ENCODE data around the gene SPON1. TPM values are rescaled to one million over a fixed set of nuclear protein-coding genes. Genes with fewer than 3 reads are reported as not detected.
A peak's percentile ranks its signal among the peaks of the same experiment; 100 is the strongest.

Gene SPON1
- total RNA-seq, 6 donors from 2014 or later = 12.6 to 68.9 (median 56.3) TPM

DNA sequence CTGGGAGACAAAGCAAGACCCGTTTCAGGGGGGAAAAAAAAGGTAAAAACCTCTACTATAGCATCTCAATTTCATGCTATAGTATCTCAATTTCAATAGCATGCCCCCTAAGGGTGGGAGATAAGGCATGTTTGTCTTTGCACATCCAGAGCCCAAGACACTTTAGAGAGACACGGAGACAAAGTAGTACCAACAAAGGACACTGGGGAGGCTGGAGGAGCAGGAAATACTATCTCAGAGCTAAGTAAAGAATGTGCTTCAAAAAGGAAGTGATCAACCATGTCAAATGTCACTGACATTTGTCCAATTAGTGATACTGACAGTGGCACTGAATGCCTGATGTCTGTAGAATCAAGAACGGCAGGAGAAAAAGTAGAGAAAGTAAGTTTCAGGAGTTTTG is 327.9 kb downstream of the SPON1 start:
- Histone ChIP-seq H3K27ac (no peak overlapping the region), H3K9me3 (no peaks in the 10 kb centered on the region), H3K4me3 (no peak overlapping the region), H3K36me3 (peaks cover 0 to 9% (median 0%) of the 10 kb centered on the region in 4 donors), H3K27me3 (no peaks in the 10 kb centered on the region), H3K4me1 (no peaks in the 10 kb centered on the region)
- DNase-seq (no peak), ATAC-seq (ENCODE audit: low FRiP score in 2 of 2) (no peak)
- 78% methylated on average over 3 of the region's 3 CpGs for WGBS, 2 donors
- no peak for TF ChIP-seq POLR2A (IDR thresholded peaks at IDR 0.05)
- TF ChIP-seq, protein P1, sequence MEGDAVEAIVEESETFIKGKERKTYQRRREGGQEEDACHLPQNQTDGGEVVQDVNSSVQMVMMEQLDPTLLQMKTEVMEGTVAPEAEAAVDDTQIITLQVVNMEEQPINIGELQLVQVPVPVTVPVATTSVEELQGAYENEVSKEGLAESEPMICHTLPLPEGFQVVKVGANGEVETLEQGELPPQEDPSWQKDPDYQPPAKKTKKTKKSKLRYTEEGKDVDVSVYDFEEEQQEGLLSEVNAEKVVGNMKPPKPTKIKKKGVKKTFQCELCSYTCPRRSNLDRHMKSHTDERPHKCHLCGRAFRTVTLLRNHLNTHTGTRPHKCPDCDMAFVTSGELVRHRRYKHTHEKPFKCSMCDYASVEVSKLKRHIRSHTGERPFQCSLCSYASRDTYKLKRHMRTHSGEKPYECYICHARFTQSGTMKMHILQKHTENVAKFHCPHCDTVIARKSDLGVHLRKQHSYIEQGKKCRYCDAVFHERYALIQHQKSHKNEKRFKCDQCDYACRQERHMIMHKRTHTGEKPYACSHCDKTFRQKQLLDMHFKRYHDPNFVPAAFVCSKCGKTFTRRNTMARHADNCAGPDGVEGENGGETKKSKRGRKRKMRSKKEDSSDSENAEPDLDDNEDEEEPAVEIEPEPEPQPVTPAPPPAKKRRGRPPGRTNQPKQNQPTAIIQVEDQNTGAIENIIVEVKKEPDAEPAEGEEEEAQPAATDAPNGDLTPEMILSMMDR (IDR thresholded peaks at IDR 0.05) = no peak
- TF ChIP-seq POLR2AphosphoS5 (IDR thresholded peaks at IDR 0.05) = no peak
- no peak for TF ChIP-seq EP300 (IDR thresholded peaks at IDR 0.05)

DNA sequence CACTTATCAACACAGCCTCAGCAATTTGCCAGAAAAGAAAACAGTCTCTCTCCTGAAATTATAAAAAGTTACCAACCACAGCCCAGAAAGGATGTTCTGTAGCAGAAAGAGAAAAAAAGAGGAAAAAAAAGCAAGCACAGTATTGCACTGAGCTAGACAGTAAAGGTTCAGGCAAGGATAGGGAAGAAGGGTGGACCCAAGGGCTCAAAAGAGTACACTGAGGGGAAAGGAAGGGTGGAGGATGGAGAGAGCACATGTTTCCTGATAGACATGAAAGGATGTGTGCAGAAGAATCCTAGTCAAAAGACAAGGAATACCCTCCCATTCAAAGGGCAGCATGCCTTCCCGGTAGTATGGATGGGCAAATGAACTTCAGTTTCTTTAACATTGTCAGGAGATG is 337.4 kb downstream of the SPON1 start:
- ATAC-seq (ENCODE audit: low FRiP score in 2 of 2) = peak in 1 of 2 donors; percentile 44
- no peaks in the 10 kb centered on the region for H3K9me3 ChIP-seq

DNA sequence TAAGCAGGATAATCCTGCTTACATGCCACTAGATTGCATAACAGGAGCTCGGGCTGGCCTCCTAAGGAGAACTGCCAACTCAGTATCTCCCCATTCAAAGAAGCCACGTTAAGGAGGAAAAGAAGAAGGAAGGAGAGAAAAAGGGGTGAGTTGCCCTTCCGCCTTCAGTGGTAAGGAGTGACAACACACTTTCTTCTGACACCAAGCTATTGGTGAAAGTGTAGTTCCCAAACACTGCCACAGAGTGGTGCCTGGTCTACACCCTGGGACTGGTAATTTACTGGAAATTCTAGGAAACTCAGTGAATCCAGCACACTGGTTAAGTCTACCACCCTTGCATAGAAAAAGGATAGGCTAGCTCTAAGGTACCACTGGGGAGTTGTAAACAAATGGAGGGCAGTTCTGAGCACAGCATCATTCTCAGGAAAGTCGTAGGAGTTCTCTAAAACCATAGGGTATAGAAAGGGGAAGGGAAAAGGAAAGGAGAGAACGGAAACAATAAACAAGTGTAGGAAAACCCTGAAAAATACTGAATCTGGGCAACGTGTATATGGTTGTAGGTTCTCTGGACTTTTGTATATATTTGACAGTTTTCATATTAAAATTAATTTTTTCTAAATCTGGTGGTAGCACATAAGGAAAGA is 338.3 kb downstream of the SPON1 start:
- Histone ChIP-seq H3K27ac (no peak overlapping the region), H3K27me3 (no peaks in the 10 kb centered on the region), H3K9me3 (no peaks in the 10 kb centered on the region), H3K36me3 (no peaks in the 10 kb centered on the region), H3K4me3 (no peak overlapping the region), H3K4me1 (peaks cover 10 to 18% (median 14%) of the 10 kb centered on the region in 4 donors)
- DNase-seq = peak in 1 of 2 donors; percentile 57
- 36 to 37% methylated on average over 6 of the region's 6 CpGs for WGBS, 2 donors
- TF ChIP-seq, protein P1 (IDR thresholded peaks at IDR 0.05) = peak; percentile 46 to 79 (median 64)
- no peak for TF ChIP-seq POLR2A (IDR thresholded peaks at IDR 0.05)
- TF ChIP-seq EP300 (IDR thresholded peaks at IDR 0.05) = no peak
- TF ChIP-seq POLR2AphosphoS5 (IDR thresholded peaks at IDR 0.05) = no peak
- peak; percentile 88 to 93 for ATAC-seq (ENCODE audit: low FRiP score in 2 of 2)

More for the DNA sequence above, 337.4 kb downstream of the SPON1 start:
- no peak overlapping the region for H3K4me3 ChIP-seq
- H3K27ac ChIP-seq = no peak overlapping the region
- no peaks in the 10 kb centered on the region for H3K27me3 ChIP-seq
- H3K4me1 ChIP-seq = peaks cover 10 to 18% (median 14%) of the 10 kb centered on the region in 4 donors
- DNase-seq = no peak
- H3K36me3 ChIP-seq = no peaks in the 10 kb centered on the region
- 59 to 87% methylated on average over 1 of the region's 1 CpG for WGBS, 2 donors
- TF ChIP-seq POLR2AphosphoS5 (IDR thresholded peaks at IDR 0.05) (no peak), EP300 (IDR thresholded peaks at IDR 0.05) (no peak), POLR2A (IDR thresholded peaks at IDR 0.05) (no peak)
- TF ChIP-seq, protein P1 (IDR thresholded peaks at IDR 0.05) = no peak

DNA sequence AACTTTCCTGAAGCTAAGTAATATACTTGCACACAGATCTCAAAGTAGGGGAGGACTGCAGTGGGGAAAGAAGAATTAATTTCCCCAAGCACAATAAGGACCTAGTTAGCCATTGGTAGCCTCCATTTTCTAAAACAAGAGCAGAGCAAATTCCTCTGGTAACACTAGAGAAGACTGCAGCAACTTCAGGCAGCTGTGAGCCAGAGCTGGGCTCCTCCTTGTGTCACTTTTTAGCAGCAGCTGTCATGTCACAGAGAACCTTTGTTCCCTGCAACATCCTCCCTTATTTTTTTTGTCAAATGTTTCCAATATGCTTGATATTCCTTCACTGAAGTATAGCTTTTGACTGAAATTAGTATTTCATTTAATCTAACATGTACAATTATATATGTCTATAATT is 342.1 kb downstream of the SPON1 start:
- no peaks in the 10 kb centered on the region for H3K27me3 ChIP-seq

More for the DNA sequence above, 342.1 kb downstream of the SPON1 start:
- Histone ChIP-seq H3K36me3 (no peaks in the 10 kb centered on the region), H3K27ac (no peak overlapping the region), H3K4me3 (no peak overlapping the region), H3K9me3 (no peaks in the 10 kb centered on the region), H3K4me1 (peaks cover 20 to 31% (median 28%) of the 10 kb centered on the region in 4 donors)
- no peak for DNase-seq
- TF ChIP-seq POLR2A (IDR thresholded peaks at IDR 0.05) (no peak), POLR2AphosphoS5 (IDR thresholded peaks at IDR 0.05) (no peak), EP300 (IDR thresholded peaks at IDR 0.05) (no peak)
- TF ChIP-seq, protein P1 (IDR thresholded peaks at IDR 0.05) = no peak
- ATAC-seq (ENCODE audit: low FRiP score in 2 of 2) = no peak
